ENCODE results near the gene SLC5A1. TPM values are rescaled to one million over a fixed set of nuclear protein-coding genes. Genes with fewer than 3 reads are reported as not detected.

Gene SLC5A1
- total and polyA plus RNA-seq, 2 experiments from 2014 or later, result 0.03 TPM; not detected in 1

DNA sequence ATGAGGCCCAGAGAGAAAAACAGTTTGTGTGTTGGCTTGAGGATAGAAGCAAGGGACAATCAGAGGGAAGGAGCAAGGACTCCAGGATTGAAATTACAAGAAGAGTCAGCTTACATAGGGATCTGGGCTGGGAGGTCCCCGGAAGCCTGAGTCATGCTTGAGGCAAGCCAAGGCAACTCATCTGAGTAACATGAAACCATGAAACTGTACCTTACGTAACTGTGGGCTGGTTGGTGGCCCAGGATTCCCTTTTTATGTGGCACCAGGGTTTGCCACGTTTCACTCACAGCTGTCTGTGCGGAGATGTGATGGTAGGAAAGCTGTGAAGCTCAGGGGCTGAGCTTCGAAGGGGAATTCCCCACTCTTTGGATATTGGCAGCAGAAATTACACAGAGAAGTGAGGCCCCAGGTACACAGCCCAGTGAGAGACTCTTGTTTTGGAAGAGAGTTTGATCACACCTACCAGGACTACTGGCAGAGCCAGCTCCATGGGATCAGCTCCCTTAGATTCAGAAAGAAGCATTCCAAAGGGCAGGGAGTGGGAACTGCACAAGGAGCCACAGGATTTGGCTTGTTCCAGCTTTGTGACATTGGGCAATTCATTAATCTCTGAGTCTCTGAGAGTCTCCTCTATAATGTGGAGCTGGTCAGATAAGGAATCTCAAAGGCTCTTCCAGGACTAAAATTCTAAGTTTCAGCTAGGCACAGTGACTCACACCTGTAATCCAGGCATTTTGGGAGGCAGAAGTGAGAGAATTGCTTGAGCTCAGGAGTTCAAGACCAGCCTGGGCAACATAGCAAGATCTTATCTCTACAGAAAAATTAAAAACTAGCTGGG lies 7.8 kb downstream of the SLC5A1 start:
- H3K27me3 ChIP-seq (ENCODE audit: insufficient read depth), result 0 out of 2 replicates have a peak, but pooled peaks cover 4% of the 10 kb centered on the region
- H3K9me2 ChIP-seq (ENCODE audit: insufficient read depth), result peaks cover 6% of the 10 kb centered on the region; the same call in 1 of the 2 replicates
- H3F3A ChIP-seq (replicated peaks; ENCODE audit: low read depth), result no peaks in the 10 kb centered on the region
- no peaks in the 10 kb centered on the region for H3K36me3 ChIP-seq (ENCODE audit: insufficient read depth)
- H3K79me2 ChIP-seq (replicated peaks; ENCODE audit: insufficient read depth), result no peaks in the 10 kb centered on the region
- H2AFZ ChIP-seq, result peak overlapping the region; percentile 95
- Mint-ChIP-seq H3K9me3 (no peaks in the 10 kb centered on the region; the same call in 2 of the 3 replicates), H3K27ac (peak overlapping the region; percentile 61), H3K4me1 (peaks cover 10% of the 10 kb centered on the region), H3K4me3 (no peak overlapping the region), H3K27me3 (ENCODE audit: insufficient read depth, low read depth, poor library complexity) (peaks cover 10% of the 10 kb centered on the region), H3K36me3 (ENCODE audit: low read depth) (no peaks in the 10 kb centered on the region)
- ATAC-seq (peak; percentile 79), DNase-seq (ENCODE audit: low spot score) (peak; percentile 58)
- no peak overlapping the region for H3K4me3 ChIP-seq
- no peaks in the 10 kb centered on the region; the same call in 1 of the 2 replicates for H3K4me1 ChIP-seq (ENCODE audit: insufficient read depth)
- TF ChIP-seq STAT1 (IDR thresholded peaks at IDR 0.05; ENCODE audit: unreplicated experiment) (no peak), JUNB (IDR thresholded peaks at IDR 0.05; ENCODE audit: unreplicated experiment) (no peak)
- TF ChIP-seq, protein P1, sequence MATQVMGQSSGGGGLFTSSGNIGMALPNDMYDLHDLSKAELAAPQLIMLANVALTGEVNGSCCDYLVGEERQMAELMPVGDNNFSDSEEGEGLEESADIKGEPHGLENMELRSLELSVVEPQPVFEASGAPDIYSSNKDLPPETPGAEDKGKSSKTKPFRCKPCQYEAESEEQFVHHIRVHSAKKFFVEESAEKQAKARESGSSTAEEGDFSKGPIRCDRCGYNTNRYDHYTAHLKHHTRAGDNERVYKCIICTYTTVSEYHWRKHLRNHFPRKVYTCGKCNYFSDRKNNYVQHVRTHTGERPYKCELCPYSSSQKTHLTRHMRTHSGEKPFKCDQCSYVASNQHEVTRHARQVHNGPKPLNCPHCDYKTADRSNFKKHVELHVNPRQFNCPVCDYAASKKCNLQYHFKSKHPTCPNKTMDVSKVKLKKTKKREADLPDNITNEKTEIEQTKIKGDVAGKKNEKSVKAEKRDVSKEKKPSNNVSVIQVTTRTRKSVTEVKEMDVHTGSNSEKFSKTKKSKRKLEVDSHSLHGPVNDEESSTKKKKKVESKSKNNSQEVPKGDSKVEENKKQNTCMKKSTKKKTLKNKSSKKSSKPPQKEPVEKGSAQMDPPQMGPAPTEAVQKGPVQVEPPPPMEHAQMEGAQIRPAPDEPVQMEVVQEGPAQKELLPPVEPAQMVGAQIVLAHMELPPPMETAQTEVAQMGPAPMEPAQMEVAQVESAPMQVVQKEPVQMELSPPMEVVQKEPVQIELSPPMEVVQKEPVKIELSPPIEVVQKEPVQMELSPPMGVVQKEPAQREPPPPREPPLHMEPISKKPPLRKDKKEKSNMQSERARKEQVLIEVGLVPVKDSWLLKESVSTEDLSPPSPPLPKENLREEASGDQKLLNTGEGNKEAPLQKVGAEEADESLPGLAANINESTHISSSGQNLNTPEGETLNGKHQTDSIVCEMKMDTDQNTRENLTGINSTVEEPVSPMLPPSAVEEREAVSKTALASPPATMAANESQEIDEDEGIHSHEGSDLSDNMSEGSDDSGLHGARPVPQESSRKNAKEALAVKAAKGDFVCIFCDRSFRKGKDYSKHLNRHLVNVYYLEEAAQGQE (IDR thresholded peaks at IDR 0.05; ENCODE audit: unreplicated experiment), result no peak
- H3K27ac ChIP-seq (ENCODE audit: low read depth), result no peak overlapping the region
- no peaks in the 10 kb centered on the region for H4K20me1 ChIP-seq (replicated peaks; ENCODE audit: insufficient read depth)
- no peak overlapping the region for H3K4me2 ChIP-seq

DNA sequence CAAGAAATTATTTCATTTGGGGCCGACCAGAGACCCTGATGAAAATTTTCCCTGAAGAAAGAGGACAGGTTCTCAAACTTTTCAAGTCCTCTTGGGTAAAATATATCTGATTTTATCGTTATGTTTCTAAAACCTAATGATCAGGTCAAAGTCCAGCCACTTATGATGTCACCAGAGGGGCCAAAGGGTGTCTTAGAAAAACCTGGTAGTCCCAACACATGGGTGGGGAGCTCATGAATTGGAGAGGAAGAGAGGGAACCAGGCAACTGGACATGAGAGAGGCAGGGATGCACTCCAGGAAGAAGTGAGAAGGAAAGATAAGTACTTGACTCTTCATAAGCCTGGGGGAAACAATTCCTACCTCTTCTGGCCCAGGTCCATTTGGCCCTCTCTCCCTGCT lies 9.2 kb downstream of the SLC5A1 start:
- H3K79me2 ChIP-seq (replicated peaks; ENCODE audit: insufficient read depth), result no peaks in the 10 kb centered on the region
- no peaks in the 10 kb centered on the region for H4K20me1 ChIP-seq (replicated peaks; ENCODE audit: insufficient read depth)
- H3K36me3 ChIP-seq (ENCODE audit: insufficient read depth), result no peaks in the 10 kb centered on the region
- Mint-ChIP-seq H3K36me3 (ENCODE audit: low read depth) (no peaks in the 10 kb centered on the region), H3K27ac (no peak overlapping the region), H3K9me3 (no peaks in the 10 kb centered on the region; the same call in 2 of the 3 replicates), H3K4me1 (peaks cover 10% of the 10 kb centered on the region), H3K4me3 (no peak overlapping the region), H3K27me3 (ENCODE audit: insufficient read depth, low read depth, poor library complexity) (peaks cover 10% of the 10 kb centered on the region)
- 0 out of 2 replicates have a peak, but pooled peaks cover 4% of the 10 kb centered on the region for H3K27me3 ChIP-seq (ENCODE audit: insufficient read depth)
- H3K4me1 ChIP-seq (ENCODE audit: insufficient read depth), result no peaks in the 10 kb centered on the region; the same call in 1 of the 2 replicates
- no peak overlapping the region for H3K4me2 ChIP-seq
- no peaks in the 10 kb centered on the region for H3F3A ChIP-seq (replicated peaks; ENCODE audit: low read depth)
- DNase-seq (ENCODE audit: low spot score), result no peak
- ATAC-seq, result no peak
- H2AFZ ChIP-seq, result no peak overlapping the region
- peaks cover 6% of the 10 kb centered on the region; the same call in 1 of the 2 replicates for H3K9me2 ChIP-seq (ENCODE audit: insufficient read depth)
- no peak overlapping the region for H3K27ac ChIP-seq (ENCODE audit: low read depth)
- no peak overlapping the region for H3K4me3 ChIP-seq
- TF ChIP-seq, protein P2, sequence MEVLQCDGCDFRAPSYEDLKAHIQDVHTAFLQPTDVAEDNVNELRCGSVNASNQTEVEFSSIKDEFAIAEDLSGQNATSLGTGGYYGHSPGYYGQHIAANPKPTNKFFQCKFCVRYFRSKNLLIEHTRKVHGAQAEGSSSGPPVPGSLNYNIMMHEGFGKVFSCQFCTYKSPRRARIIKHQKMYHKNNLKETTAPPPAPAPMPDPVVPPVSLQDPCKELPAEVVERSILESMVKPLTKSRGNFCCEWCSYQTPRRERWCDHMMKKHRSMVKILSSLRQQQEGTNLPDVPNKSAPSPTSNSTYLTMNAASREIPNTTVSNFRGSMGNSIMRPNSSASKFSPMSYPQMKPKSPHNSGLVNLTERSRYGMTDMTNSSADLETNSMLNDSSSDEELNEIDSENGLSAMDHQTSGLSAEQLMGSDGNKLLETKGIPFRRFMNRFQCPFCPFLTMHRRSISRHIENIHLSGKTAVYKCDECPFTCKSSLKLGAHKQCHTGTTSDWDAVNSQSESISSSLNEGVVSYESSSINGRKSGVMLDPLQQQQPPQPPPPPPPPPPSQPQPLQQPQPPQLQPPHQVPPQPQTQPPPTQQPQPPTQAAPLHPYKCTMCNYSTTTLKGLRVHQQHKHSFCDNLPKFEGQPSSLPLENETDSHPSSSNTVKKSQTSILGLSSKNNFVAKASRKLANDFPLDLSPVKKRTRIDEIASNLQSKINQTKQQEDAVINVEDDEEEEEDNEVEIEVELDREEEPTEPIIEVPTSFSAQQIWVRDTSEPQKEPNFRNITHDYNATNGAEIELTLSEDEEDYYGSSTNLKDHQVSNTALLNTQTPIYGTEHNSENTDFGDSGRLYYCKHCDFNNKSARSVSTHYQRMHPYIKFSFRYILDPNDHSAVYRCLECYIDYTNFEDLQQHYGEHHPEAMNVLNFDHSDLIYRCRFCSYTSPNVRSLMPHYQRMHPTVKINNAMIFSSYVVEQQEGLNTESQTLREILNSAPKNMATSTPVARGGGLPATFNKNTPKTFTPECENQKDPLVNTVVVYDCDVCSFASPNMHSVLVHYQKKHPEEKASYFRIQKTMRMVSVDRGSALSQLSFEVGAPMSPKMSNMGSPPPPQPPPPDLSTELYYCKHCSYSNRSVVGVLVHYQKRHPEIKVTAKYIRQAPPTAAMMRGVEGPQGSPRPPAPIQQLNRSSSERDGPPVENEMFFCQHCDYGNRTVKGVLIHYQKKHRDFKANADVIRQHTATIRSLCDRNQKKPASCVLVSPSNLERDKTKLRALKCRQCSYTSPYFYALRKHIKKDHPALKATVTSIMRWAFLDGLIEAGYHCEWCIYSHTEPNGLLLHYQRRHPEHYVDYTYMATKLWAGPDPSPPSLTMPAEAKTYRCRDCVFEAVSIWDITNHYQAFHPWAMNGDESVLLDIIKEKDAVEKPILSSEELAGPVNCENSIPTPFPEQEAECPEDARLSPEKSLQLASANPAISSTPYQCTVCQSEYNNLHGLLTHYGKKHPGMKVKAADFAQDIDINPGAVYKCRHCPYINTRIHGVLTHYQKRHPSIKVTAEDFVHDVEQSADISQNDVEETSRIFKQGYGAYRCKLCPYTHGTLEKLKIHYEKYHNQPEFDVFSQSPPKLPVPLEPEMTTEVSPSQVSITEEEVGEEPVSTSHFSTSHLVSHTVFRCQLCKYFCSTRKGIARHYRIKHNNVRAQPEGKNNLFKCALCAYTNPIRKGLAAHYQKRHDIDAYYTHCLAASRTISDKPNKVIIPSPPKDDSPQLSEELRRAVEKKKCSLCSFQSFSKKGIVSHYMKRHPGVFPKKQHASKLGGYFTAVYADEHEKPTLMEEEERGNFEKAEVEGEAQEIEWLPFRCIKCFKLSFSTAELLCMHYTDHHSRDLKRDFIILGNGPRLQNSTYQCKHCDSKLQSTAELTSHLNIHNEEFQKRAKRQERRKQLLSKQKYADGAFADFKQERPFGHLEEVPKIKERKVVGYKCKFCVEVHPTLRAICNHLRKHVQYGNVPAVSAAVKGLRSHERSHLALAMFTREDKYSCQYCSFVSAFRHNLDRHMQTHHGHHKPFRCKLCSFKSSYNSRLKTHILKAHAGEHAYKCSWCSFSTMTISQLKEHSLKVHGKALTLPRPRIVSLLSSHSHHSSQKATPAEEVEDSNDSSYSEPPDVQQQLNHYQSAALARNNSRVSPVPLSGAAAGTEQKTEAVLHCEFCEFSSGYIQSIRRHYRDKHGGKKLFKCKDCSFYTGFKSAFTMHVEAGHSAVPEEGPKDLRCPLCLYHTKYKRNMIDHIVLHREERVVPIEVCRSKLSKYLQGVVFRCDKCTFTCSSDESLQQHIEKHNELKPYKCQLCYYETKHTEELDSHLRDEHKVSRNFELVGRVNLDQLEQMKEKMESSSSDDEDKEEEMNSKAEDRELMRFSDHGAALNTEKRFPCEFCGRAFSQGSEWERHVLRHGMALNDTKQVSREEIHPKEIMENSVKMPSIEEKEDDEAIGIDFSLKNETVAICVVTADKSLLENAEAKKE (CRISPR knock-in tag; IDR thresholded peaks at IDR 0.05), result no peak
- TF ChIP-seq STAT1 (IDR thresholded peaks at IDR 0.05; ENCODE audit: unreplicated experiment) (no peak), POLR2AphosphoS5 (IDR thresholded peaks at IDR 0.05; ENCODE audit: low read depth) (no peak), ZNF331 (CRISPR knock-in tag; IDR thresholded peaks at IDR 0.05; ENCODE audit: low read depth) (no peak), EZH2phosphoT487 (IDR thresholded peaks at IDR 0.05; ENCODE audit: unreplicated experiment) (no peak), CREB1 (CRISPR knock-in tag; IDR thresholded peaks at IDR 0.05; ENCODE audit: low read depth) (no peak), JUNB (IDR thresholded peaks at IDR 0.05; ENCODE audit: unreplicated experiment) (no peak), NANOG (IDR thresholded peaks at IDR 0.05; ENCODE audit: borderline replicate concordance) (no peak)
- TF ChIP-seq, protein P3, sequence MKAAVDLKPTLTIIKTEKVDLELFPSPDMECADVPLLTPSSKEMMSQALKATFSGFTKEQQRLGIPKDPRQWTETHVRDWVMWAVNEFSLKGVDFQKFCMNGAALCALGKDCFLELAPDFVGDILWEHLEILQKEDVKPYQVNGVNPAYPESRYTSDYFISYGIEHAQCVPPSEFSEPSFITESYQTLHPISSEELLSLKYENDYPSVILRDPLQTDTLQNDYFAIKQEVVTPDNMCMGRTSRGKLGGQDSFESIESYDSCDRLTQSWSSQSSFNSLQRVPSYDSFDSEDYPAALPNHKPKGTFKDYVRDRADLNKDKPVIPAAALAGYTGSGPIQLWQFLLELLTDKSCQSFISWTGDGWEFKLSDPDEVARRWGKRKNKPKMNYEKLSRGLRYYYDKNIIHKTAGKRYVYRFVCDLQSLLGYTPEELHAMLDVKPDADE (IDR thresholded peaks at IDR 0.05), result no peak

Measured in GM23338 (cell line).